ENCODE data around the gene PAK1. TPM values are rescaled to one million over a fixed set of nuclear protein-coding genes. Genes with fewer than 3 reads are reported as not detected.

The PAK1 gene
- total RNA-seq (2022; extraction: Qiagen RNA extraction), result 19.5 to 24.2 TPM (median 22.3 TPM) in 5 replicates

GRCh38 chr11:77473801-77474683, at the start of gene PAK1:
Gene PAK1, minus strand, starts transcription at chr11:77474094. Its CDS starts 81,574 bp downstream, at chr11:77392520.

GRCh38 chr11:77301510-77301909, 172.4 kb downstream of the PAK1 start, which contains the start of gene GDPD4:
Gene GDPD4, minus strand, starts transcription at chr11:77301686. Its CDS starts 16,549 bp downstream, at chr11:77285137.

Other genes with a start within 250 kb of the PAK1 start
- gene GDPD4, start 172.4 kb downstream of the PAK1 start, total RNA-seq (2022; extraction: Qiagen RNA extraction), result not detected in 5 replicates
- 1.2 to 1.9 TPM (median 1.3 TPM) in 5 replicates for gene AQP11, start 115.9 kb upstream of the PAK1 start, total RNA-seq (2022; extraction: Qiagen RNA extraction)
- gene CLNS1A, start 163.7 kb upstream of the PAK1 start, total RNA-seq (2022; extraction: Qiagen RNA extraction), result 143 to 178 TPM (median 146 TPM) in 5 replicates